Keratinocyte (primary cell): ENCODE data around the gene ADGRL3. TPM values are rescaled to one million over a fixed set of nuclear protein-coding genes. Genes with fewer than 3 reads are reported as not detected.

Experiments used
- DNase-seq: peaks from one replicate; pipeline ENCODE4 v3.0.0-alpha.2; 2011; ENCODE audit warnings: low read depth, missing footprints, low spot score
- FAIRE-seq: peaks from 2 replicates; lab custom pipeline; 2011; peaks lifted over from hg19 to GRCh38; lab: Jason Lieb, UNC
- H2AFZ ChIP-seq: 2 replicates; pipeline ENCODE4 v1.6.0; 2012; ENCODE audit warnings: low read length, control low read depth, inconsistent platforms; ENCODE audit not compliant: control insufficient read depth
- H3K27ac ChIP-seq: 2 replicates; pipeline ENCODE4 v1.5.1; 2011; ENCODE audit warnings: low read length; ENCODE audit not compliant: control insufficient read depth, insufficient read depth
- H3K27me3 ChIP-seq: 3 replicates; pipeline ENCODE4 v1.6.0; 2011; ENCODE audit warnings: low read length; ENCODE audit not compliant: control insufficient read depth, insufficient read depth; ENCODE audit errors: extremely low read depth
- H3K36me3 ChIP-seq, 2 experiments: 2 replicates in 1 of 2; 3 replicates in 1 of 2; pipeline ENCODE4 v1.5.1; 2011; ENCODE audit warnings: low read length in 2 of 2, mild to moderate bottlenecking in 1 of 2; ENCODE audit not compliant: control insufficient read depth in 2 of 2, insufficient read depth in 2 of 2; ENCODE audit errors: extremely low read depth in 1 of 2
- H3K4me1 ChIP-seq: 3 replicates; pipeline ENCODE4 v1.5.1; 2011; ENCODE audit warnings: low read length; ENCODE audit not compliant: control insufficient read depth, insufficient read depth; ENCODE audit errors: extremely low read depth
- H3K4me2 ChIP-seq: 3 replicates; pipeline ENCODE4 v1.6.0; 2011; ENCODE audit warnings: low read depth, low read length; ENCODE audit not compliant: control insufficient read depth, insufficient read depth; ENCODE audit errors: extremely low read depth
- H3K4me3 ChIP-seq, 3 experiments: fragments of 200-600 bp in 1 of 3; sonication (generic) in 1 of 3; 2 replicates in 2 of 3; 3 replicates in 1 of 3; pipeline ENCODE4 v1.5.1; 2011 to 2016; ENCODE audit warnings: low read length in 3 of 3, mild to moderate bottlenecking in 3 of 3, control low read depth in 2 of 3, inconsistent platforms in 1 of 3, low read depth in 1 of 3, mixed read lengths in 1 of 3, mixed run types in 1 of 3, moderate library complexity in 1 of 3; ENCODE audit not compliant: control insufficient read depth in 2 of 3, insufficient read depth in 2 of 3; ENCODE audit errors: extremely low read depth in 1 of 3
- H3K79me2 ChIP-seq: 2 replicates; pipeline ENCODE4 v1.6.0; 2012; ENCODE audit warnings: low read length; ENCODE audit not compliant: control insufficient read depth, insufficient read depth
- H3K9ac ChIP-seq: 3 replicates; pipeline ENCODE4 v1.6.0; 2011; ENCODE audit warnings: low read length; ENCODE audit not compliant: control insufficient read depth, insufficient read depth; ENCODE audit errors: extremely low read depth
- H3K9me1 ChIP-seq: 3 replicates; pipeline ENCODE4 v1.6.0; 2011; ENCODE audit warnings: low read length; ENCODE audit not compliant: control insufficient read depth, insufficient read depth; ENCODE audit errors: extremely low read depth
- H3K9me3 ChIP-seq: 2 replicates; pipeline ENCODE4 v1.5.1; 2012; ENCODE audit warnings: low read depth, low read length; ENCODE audit not compliant: control insufficient read depth
- H4K20me1 ChIP-seq: 3 replicates; pipeline ENCODE4 v1.6.0; 2011; ENCODE audit warnings: low read length; ENCODE audit not compliant: control insufficient read depth, insufficient read depth; ENCODE audit errors: extremely low read depth
- EZH2 ChIP-seq: IDR thresholded peaks from one replicate; pipeline ENCODE4 v1.6.1; 2012; ENCODE audit warnings: inconsistent platforms, mild to moderate bottlenecking, low read length, moderate library complexity
- dilution Hi-C: fragments of 300-500 bp; cut with MboI; formaldehyde crosslinking; loops from one replicate; pipeline ENCODE4 v1.7.0; 2020; ENCODE audit warnings: low sequenced_read_pairs; ENCODE audit not compliant: extremely low pct_ligation_motif_present
- polyA plus RNA-seq, 5 experiments: library from polyadenylated mRNA; depleted of rRNA in 3 of 5; stranded (reverse) in 3 of 5; stranded (forward) in 1 of 5; unstranded in 1 of 5; fragments of >200 nt; gene quantifications; 1 replicate in 1 of 5; 2 replicates in 3 of 5; 3 replicates in 1 of 5; pipeline versions ENCODE4 v1.2.1 to v1.2.3, GENCODE V29; 2011 to 2012; ENCODE audit warnings: missing spikeins in 2 of 5, low read depth in 1 of 5, low replicate concordance in 1 of 5
- TF ChIP-seq, protein P1 (sequence below), 3 experiments: IDR thresholded peaks in 1 of 3; conservative IDR thresholded peaks in 1 of 3; optimal IDR thresholded peaks in 1 of 3; 2 replicates in 2 of 3; 3 replicates in 1 of 3; pipeline versions ENCODE3 to v1.5.1; 2011; ENCODE audit warnings: low read length in 3 of 3, mild to moderate bottlenecking in 3 of 3, moderate library complexity in 2 of 3, control low read depth in 1 of 3, inconsistent platforms in 1 of 3; ENCODE audit not compliant: insufficient read depth in 2 of 3; ENCODE audit errors: extremely low read depth in 1 of 3

ADGRL3 gene
- polyA plus RNA-seq, 1 donor (not counting 4 experiments of a cell fraction or from before 2014, with no cell fraction given), result 0.18 TPM

DNA sequence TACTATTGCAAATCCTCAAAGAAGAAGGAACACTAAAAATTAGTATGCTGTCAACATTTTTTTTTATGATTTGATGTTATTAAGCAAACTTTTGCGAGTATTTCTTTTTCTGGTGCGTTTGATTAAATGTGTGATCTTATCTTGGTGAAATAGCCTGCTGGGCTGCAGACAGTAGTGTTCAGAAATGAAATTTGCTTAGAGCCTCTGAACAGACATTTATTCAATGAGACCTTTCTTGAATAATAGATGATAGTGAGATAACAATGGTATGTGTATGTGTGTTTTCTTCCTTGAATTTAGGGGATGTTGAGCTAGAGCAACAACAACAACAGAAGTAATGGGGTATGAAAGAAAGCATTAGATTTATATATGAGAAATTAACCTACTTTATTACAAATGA lies 12.7 kb downstream of the ADGRL3 start:
- FAIRE-seq (no peak), DNase-seq (no peak)
- dilution Hi-C loops, result no loop called here
- Histone ChIP-seq H4K20me1 (no peaks in the 10 kb centered on the region), H3K27ac (no peak overlapping the region), H2AFZ (no peak overlapping the region), H3K9ac (no peak overlapping the region), H3K4me3 (no peak overlapping the region), H3K4me1 (no peaks in the 10 kb centered on the region), H3K9me1 (no peaks in the 10 kb centered on the region), H3K79me2 (no peaks in the 10 kb centered on the region), H3K4me2 (no peak overlapping the region), H3K36me3 (no peaks in the 10 kb centered on the region), H3K9me3 (no peaks in the 10 kb centered on the region), H3K27me3 (no peaks in the 10 kb centered on the region)
- no peak for TF ChIP-seq EZH2
- TF ChIP-seq, protein P1, sequence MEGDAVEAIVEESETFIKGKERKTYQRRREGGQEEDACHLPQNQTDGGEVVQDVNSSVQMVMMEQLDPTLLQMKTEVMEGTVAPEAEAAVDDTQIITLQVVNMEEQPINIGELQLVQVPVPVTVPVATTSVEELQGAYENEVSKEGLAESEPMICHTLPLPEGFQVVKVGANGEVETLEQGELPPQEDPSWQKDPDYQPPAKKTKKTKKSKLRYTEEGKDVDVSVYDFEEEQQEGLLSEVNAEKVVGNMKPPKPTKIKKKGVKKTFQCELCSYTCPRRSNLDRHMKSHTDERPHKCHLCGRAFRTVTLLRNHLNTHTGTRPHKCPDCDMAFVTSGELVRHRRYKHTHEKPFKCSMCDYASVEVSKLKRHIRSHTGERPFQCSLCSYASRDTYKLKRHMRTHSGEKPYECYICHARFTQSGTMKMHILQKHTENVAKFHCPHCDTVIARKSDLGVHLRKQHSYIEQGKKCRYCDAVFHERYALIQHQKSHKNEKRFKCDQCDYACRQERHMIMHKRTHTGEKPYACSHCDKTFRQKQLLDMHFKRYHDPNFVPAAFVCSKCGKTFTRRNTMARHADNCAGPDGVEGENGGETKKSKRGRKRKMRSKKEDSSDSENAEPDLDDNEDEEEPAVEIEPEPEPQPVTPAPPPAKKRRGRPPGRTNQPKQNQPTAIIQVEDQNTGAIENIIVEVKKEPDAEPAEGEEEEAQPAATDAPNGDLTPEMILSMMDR (optimal IDR thresholded peaks at IDR 0.05 in 1 of 3, IDR thresholded peaks at IDR 0.05 in 1 of 3, conservative IDR thresholded peaks at IDR 0.05 in 1 of 3; ENCODE audit: extremely low read depth in 1 of 3, insufficient read depth in 2 of 3, low read length in 3 of 3), result no peak

GRCh38 chr4:61214680-61215079 lies 14.6 kb downstream of the ADGRL3 start:
- no peaks in the 10 kb centered on the region for H3K9me3 ChIP-seq

More at GRCh38 chr4:61214680-61215079, 14.6 kb downstream of the ADGRL3 start:
- DNase-seq (no peak), FAIRE-seq (no peak)
- Histone ChIP-seq H3K9me1 (no peaks in the 10 kb centered on the region), H2AFZ (no peak overlapping the region), H3K36me3 (no peaks in the 10 kb centered on the region), H4K20me1 (no peaks in the 10 kb centered on the region), H3K9ac (no peak overlapping the region), H3K79me2 (no peaks in the 10 kb centered on the region), H3K27me3 (no peaks in the 10 kb centered on the region), H3K27ac (no peak overlapping the region), H3K4me1 (no peaks in the 10 kb centered on the region), H3K4me2 (no peak overlapping the region), H3K4me3 (no peak overlapping the region)
- dilution Hi-C loops, result no loop called here
- TF ChIP-seq, protein P1 (optimal IDR thresholded peaks at IDR 0.05 in 1 of 3, IDR thresholded peaks at IDR 0.05 in 1 of 3, conservative IDR thresholded peaks at IDR 0.05 in 1 of 3; ENCODE audit: extremely low read depth in 1 of 3, insufficient read depth in 2 of 3, low read length in 3 of 3), result no peak
- no peak for TF ChIP-seq EZH2
